IMR-90 (cell line): ENCODE measurements around the gene NET1. TPM values are rescaled to one million over a fixed set of nuclear protein-coding genes. Genes with fewer than 3 reads are reported as not detected.
A peak's percentile ranks its signal among the peaks of the same experiment; 100 is the strongest.

Experiments
- ATAC-seq: fragments of 200-7000 bp; cut with Tn5 transposase; 2 replicates; pipeline ENCODE4 v1.9.1; 2020; ENCODE audit warnings: low read depth, mild to moderate bottlenecking, moderate library complexity
- BruUV-seq: library from RNA; stranded (reverse); fragments of 400-500 nt; replicated peaks from 2 replicates; lab custom pipeline; 2021; lab: Mats Ljungman, UMichigan
- CTCF ChIA-PET: fragments of 300-600 bp; formaldehyde crosslinking; extraction: SDS; loops from one replicate; lab custom pipeline; 2021; ENCODE audit warnings: antibody characterized with exemption; lab: Yijun Ruan, JAX
- POLR2A ChIA-PET: fragments of 300-600 bp; sonication (Branson Sonifier 250); formaldehyde crosslinking; loops from one replicate; lab custom pipeline; 2022; ENCODE audit warnings: antibody characterized with exemption; ENCODE audit not compliant: unreplicated experiment; lab: Charles Lee
- DNase-seq: peaks from one replicate; pipeline ENCODE4 v3.0.0; 2013
- H2AFZ ChIP-seq: replicated peaks from 2 replicates; pipeline ENCODE3; 2013; ENCODE audit warnings: low read length, mild to moderate bottlenecking; ENCODE audit not compliant: poor library complexity
- H2AK5ac ChIP-seq: 2 replicates; pipeline ENCODE4 v1.6.1; 2013; ENCODE audit warnings: low read depth, low read length, inconsistent platforms
- H2AK9ac ChIP-seq: replicated peaks from 2 replicates; pipeline ENCODE3; 2013; ENCODE audit warnings: mild to moderate bottlenecking, low read depth, low read length, moderate library complexity; ENCODE audit not compliant: poor library complexity
- H2BK120ac ChIP-seq: 2 replicates; pipeline ENCODE4 v1.6.1; 2013; ENCODE audit warnings: low read depth, low read length, inconsistent platforms
- H2BK15ac ChIP-seq: 3 replicates; pipeline ENCODE4 v1.6.1; 2013; ENCODE audit warnings: low read depth, low read length, inconsistent platforms
- H2BK20ac ChIP-seq: 2 replicates; pipeline ENCODE4 v1.6.1; 2013; ENCODE audit warnings: low read depth, mild to moderate bottlenecking, inconsistent platforms, low read length, moderate library complexity
- H2BK5ac ChIP-seq: 2 replicates; pipeline ENCODE4 v1.6.1; 2013; ENCODE audit warnings: mild to moderate bottlenecking, low read depth, low read length, inconsistent platforms; ENCODE audit not compliant: poor library complexity, severe bottlenecking
- H3K14ac ChIP-seq: replicated peaks from 2 replicates; pipeline ENCODE4 v1.6.1; 2013; ENCODE audit warnings: low read depth, low read length, inconsistent platforms
- H3K18ac ChIP-seq: 2 replicates; pipeline ENCODE4 v1.6.1; 2013; ENCODE audit warnings: low read depth, low read length, control low read depth
- H3K23ac ChIP-seq: 2 replicates; pipeline ENCODE4 v1.6.1; 2013; ENCODE audit warnings: low read depth, low read length, inconsistent platforms
- H3K27ac ChIP-seq: 2 replicates; pipeline ENCODE4 v1.5.1; 2013; ENCODE audit warnings: mild to moderate bottlenecking, control low read depth, low read length; ENCODE audit not compliant: insufficient read depth
- H3K27me3 ChIP-seq: 2 replicates; pipeline ENCODE4 v1.6.1; 2013; ENCODE audit warnings: low read length; ENCODE audit not compliant: control insufficient read depth, insufficient read depth
- H3K36me3 ChIP-seq: 2 replicates; pipeline ENCODE4 v1.6.1; 2013; ENCODE audit warnings: low read length, mixed read lengths; ENCODE audit not compliant: control insufficient read depth, insufficient read depth
- H3K4ac ChIP-seq: 2 replicates; pipeline ENCODE4 v1.6.1; 2013; ENCODE audit warnings: low read depth, low read length, inconsistent platforms
- H3K4me1 ChIP-seq: 2 replicates; pipeline ENCODE4 v1.6.1; 2013; ENCODE audit warnings: low read length, mixed read lengths; ENCODE audit not compliant: control insufficient read depth, insufficient read depth
- H3K4me2 ChIP-seq: 2 replicates; pipeline ENCODE4 v1.6.1; 2013; ENCODE audit warnings: low read depth, mild to moderate bottlenecking, control low read depth, low read length, moderate library complexity
- H3K4me3 ChIP-seq: 2 replicates; pipeline ENCODE4 v1.5.1; 2013; ENCODE audit warnings: low read depth, mild to moderate bottlenecking, control low read depth, low read length, moderate library complexity; ENCODE audit not compliant: insufficient read depth
- H3K56ac ChIP-seq: 2 replicates; pipeline ENCODE4 v1.6.1; 2013; ENCODE audit warnings: low read length, inconsistent platforms; ENCODE audit not compliant: insufficient read depth; ENCODE audit errors: extremely low read depth
- H3K79me1 ChIP-seq, 2 experiments: 2 replicates each; pipeline ENCODE4 v1.6.1; 2013; ENCODE audit warnings: low read length in 2 of 2, inconsistent platforms in 1 of 2, low read depth in 1 of 2
- H3K9ac ChIP-seq: 2 replicates; pipeline ENCODE4 v1.6.1; 2013; ENCODE audit warnings: low read depth, low read length, control low read depth
- H3K9me1 ChIP-seq: 2 replicates; pipeline ENCODE4 v1.6.1; 2013; ENCODE audit warnings: low read length, inconsistent platforms; ENCODE audit not compliant: insufficient read depth
- H3K9me3 ChIP-seq: 2 replicates; pipeline ENCODE4 v1.6.1; 2013; ENCODE audit warnings: low read length; ENCODE audit not compliant: control insufficient read depth, insufficient read depth
- H4K20me1 ChIP-seq: 2 replicates; pipeline ENCODE4 v1.6.1; 2013; ENCODE audit warnings: low read length, inconsistent platforms; ENCODE audit not compliant: insufficient read depth
- H4K5ac ChIP-seq: 2 replicates; pipeline ENCODE4 v1.6.1; 2013; ENCODE audit warnings: mild to moderate bottlenecking, low read depth, low read length, control low read depth
- H4K8ac ChIP-seq, 2 experiments: 2 replicates each; pipeline ENCODE4 v1.6.1; 2013; ENCODE audit warnings: low read depth in 2 of 2, low read length in 2 of 2, control low read depth in 1 of 2, inconsistent platforms in 1 of 2
- H4K91ac ChIP-seq: 2 replicates; pipeline ENCODE4 v1.6.1; 2013; ENCODE audit warnings: low read depth, low read length, inconsistent platforms; ENCODE audit not compliant: insufficient read depth
- CHD1 ChIP-seq: IDR thresholded peaks from 2 replicates; pipeline ENCODE4 v1.6.1; 2012; ENCODE audit warnings: low read depth, low read length, improper control_type of control experiment
- FOS ChIP-seq: fragments of 150-350 bp; IDR thresholded peaks from 2 replicates; pipeline ENCODE4 v1.6.1; 2016; ENCODE audit warnings: low read depth, low read length
- POLR2A ChIP-seq: IDR thresholded peaks from 2 replicates; pipeline ENCODE4 v1.6.1; 2012; ENCODE audit warnings: mild to moderate bottlenecking, low read depth, low read length
- RAD21 ChIP-seq: IDR thresholded peaks from 2 replicates; pipeline ENCODE4 v1.6.1; 2012; ENCODE audit warnings: low read length, improper control_type of control experiment
- WGBS, 2 experiments: methylation state at CpG; one replicate each; pipeline versions ENCODE4 v1.1.5 to v1.1.7; 2013; ENCODE audit warnings: missing lambda C conversion rate in 2 of 2; ENCODE audit not compliant: insufficient read length in 1 of 2; ENCODE audit errors: extremely low coverage in 2 of 2; 5-methylcytosine and 5-hydroxymethylcytosine counted together
- dilution Hi-C: fragments of 300-500 bp; cut with HindIII; formaldehyde crosslinking; loops from one replicate; pipeline ENCODE4 v1.14.3; 2018; ENCODE audit warnings: low sequenced_read_pairs; ENCODE audit not compliant: unreplicated experiment
- in situ Hi-C: fragments of 300-500 bp; cut with MboI; formaldehyde crosslinking; loops from 3 replicates; pipeline ENCODE4 v1.14.3; 2019; ENCODE audit warnings: low sequenced_read_pairs, inconsistent platforms, mixed read lengths
- intact Hi-C: fragments of 100-400 bp; cut with micrococcal nuclease; formaldehyde crosslinking; loops from 2 replicates; pipeline ENCODE4 v1.10.0; 2022
- polyA plus RNA-seq, 3 experiments: library from polyadenylated mRNA; depleted of rRNA; stranded (reverse); fragments of >200 nt; gene quantifications; 2 replicates each; pipeline ENCODE4 v1.2.3, GENCODE V29; 2012; ENCODE audit warnings: low replicate concordance in 1 of 3
- total RNA-seq: library from RNA; depleted of rRNA; stranded (reverse); fragments of >200 nt; gene quantifications from 2 replicates; pipeline ENCODE4 v1.2.3, GENCODE V29; 2012

Gene NET1
- total and polyA plus RNA-seq, 2 of the 4 experiments (the other 2 are of a cell fraction): 20.0 to 54.7 TPM

- H3K18ac ChIP-seq: no peak overlapping the region
- no peak overlapping the region for H2BK15ac ChIP-seq
- no peak overlapping the region for H3K23ac ChIP-seq
- 73% methylated on average over 2 of the region's 6 CpGs; no CpG with 5 or more reads in 1 of the 2 experiments for WGBS, 2 experiments
- H3K4ac ChIP-seq: no peak overlapping the region
- no peak overlapping the region for H4K8ac ChIP-seq
- 0 out of 2 replicates have a peak, but pooled peaks cover 9% of the 10 kb centered on the region for H3K9me1 ChIP-seq
- H4K5ac ChIP-seq: no peak overlapping the region
- H2AK5ac ChIP-seq: peak overlapping the region; percentile 75
- TF ChIP-seq RAD21: no peak
- no peak for TF ChIP-seq FOS
- no peak for TF ChIP-seq CHD1
- TF ChIP-seq POLR2A: no peak
- no TSS peak for BruUV-seq
- DNase-seq: no peak
- H2BK20ac ChIP-seq: no peak overlapping the region
- H3K27ac ChIP-seq: no peak overlapping the region
- H3K14ac ChIP-seq: 0 out of 2 replicates have a peak overlapping the region, but pooled peaks have one; percentile 15
- in situ Hi-C loops (no loop called here), intact Hi-C loops (no loop called here), dilution Hi-C loops (no loop called here)
- no peak overlapping the region for H3K56ac ChIP-seq
- POLR2A ChIA-PET: no interaction called here
- H3K9ac ChIP-seq: no peak overlapping the region
- no peak for ATAC-seq
- no peak overlapping the region for H4K91ac ChIP-seq
- no peaks in the 10 kb centered on the region for H4K20me1 ChIP-seq
- H2BK5ac ChIP-seq: peak overlapping the region; percentile 70
- H3K4me2 ChIP-seq: no peak overlapping the region
- H2BK120ac ChIP-seq: no peak overlapping the region
- no peaks in the 10 kb centered on the region for H3K36me3 ChIP-seq
- no peak overlapping the region for H3K4me3 ChIP-seq
- peaks cover 26% of the 10 kb centered on the region for H3K27me3 ChIP-seq
- peak overlapping the region; percentile 13 for H2AK9ac ChIP-seq
- no peaks in the 10 kb centered on the region for H3K4me1 ChIP-seq
- CTCF ChIA-PET: no interaction called here
- H3K9me3 ChIP-seq: peaks cover 2% of the 10 kb centered on the region
- no peak overlapping the region for H2AFZ ChIP-seq
- no peaks in the 10 kb centered on the region for H3K79me1 ChIP-seq
These were observed 84.9 kb downstream of the NET1 start for GRCh38 chr10:5497289-5497688.
